ENCODE measurements around the gene C20orf144. TPM values are rescaled to one million over a fixed set of nuclear protein-coding genes. Genes with fewer than 3 reads are reported as not detected.

C20orf144 gene
- total RNA-seq = under 1 TPM in 1 of 2 donors, not detected in 1; 0.30 TPM

DNA sequence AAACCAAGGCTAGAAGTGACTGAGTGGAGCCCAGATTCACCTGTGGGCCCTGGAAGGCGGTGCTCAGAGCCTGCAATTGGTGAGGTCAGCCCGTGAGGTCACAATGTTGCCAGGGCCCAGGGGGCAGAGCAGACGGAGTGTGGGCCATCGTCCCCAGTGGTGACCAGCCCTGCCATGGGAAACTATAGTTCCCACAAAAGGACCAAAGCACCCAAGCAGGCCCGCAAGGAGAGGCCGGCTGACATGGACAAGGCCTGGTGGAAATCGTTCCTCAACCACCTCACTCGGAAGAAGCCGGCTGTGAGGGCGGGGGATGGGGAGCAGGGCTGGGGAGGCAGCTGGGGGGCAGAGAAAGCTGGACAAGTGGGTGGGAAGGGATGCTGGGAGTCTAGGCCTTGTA, at the start of gene C20orf144:
TSS of gene C20orf144 (plus strand) at position 156 of the 400 bp plus-strand sequence. CDS start at position 175, 19 bp downstream.
- H3K4me1 ChIP-seq = peaks cover 8% of the 10 kb centered on the region
- peak within 1 kb of the TSS; percentile 85 to 89 for H3K9ac ChIP-seq (ENCODE audit: low read depth in 2 of 2, low read length in 2 of 2)
- TF ChIP-seq CTCF (IDR thresholded peaks at IDR 0.05) = no peak
- intact Hi-C loops (cut with DNase I) = no loop called here
- H3K27me3 ChIP-seq = no peaks in the 10 kb centered on the region
- peak within 1 kb of the TSS; percentile 74 for H3K27ac ChIP-seq
- H3K4me3 ChIP-seq = peak within 1 kb of the TSS; percentile 55
- no peak for DNase-seq
- H3K36me3 ChIP-seq = no peaks in the 10 kb centered on the region
- no peaks in the 10 kb centered on the region for H3K9me3 ChIP-seq

GRCh38 chr20:33621717-33622400, 40.3 kb upstream of the C20orf144 start:
- no peaks in the 10 kb centered on the region for H3K4me1 ChIP-seq
- TF ChIP-seq CTCF (IDR thresholded peaks at IDR 0.05) = no peak
- no peak overlapping the region for H3K4me3 ChIP-seq
- H3K9me3 ChIP-seq = no peaks in the 10 kb centered on the region
- no peak overlapping the region for H3K27ac ChIP-seq
- no peak overlapping the region for H3K9ac ChIP-seq (ENCODE audit: low read depth in 2 of 2, low read length in 2 of 2)
- H3K36me3 ChIP-seq = peaks cover 8% of the 10 kb centered on the region
- DNase-seq = no peak
- no peaks in the 10 kb centered on the region for H3K27me3 ChIP-seq
- intact Hi-C loops (cut with DNase I) = no loop called here

DNA sequence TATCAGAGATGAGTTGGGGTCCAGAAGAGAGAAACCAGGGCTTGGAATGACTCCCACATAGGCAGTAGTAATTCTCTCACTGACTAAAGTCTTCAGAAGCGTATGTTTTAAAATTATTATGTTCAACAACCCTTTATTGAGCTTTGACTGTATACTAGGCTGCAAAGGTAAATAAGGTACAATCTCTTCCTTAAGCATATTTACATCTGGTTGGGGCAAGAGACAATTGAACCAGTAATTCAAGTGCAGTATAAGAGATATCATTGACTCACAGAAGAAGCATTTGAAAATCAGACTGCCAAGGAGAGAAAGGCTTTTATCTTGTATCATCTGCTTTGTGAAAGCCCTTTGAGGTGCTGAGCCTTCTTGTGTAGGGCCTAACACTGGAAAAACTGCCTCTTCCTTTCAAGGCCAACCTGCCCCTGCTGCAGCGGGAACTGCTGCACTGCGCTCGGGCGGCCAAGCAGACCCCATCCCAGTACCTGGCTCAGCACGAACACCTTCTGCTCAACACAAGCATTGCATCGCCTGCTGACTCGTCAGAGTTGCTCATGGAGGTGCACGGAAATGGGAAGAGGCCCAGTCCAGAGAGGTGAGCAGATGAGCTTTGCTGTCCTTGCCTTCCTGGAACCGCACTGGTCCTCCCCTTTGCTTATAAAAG, 39.3 kb upstream of the C20orf144 start:
- DNase-seq = no peak
- H3K27ac ChIP-seq = no peak overlapping the region
- H3K9ac ChIP-seq (ENCODE audit: low read depth in 2 of 2, low read length in 2 of 2) = no peak overlapping the region
- no peak overlapping the region for H3K4me3 ChIP-seq
- no peaks in the 10 kb centered on the region for H3K4me1 ChIP-seq
- H3K36me3 ChIP-seq = peaks cover 8% of the 10 kb centered on the region
- no peak for TF ChIP-seq CTCF (IDR thresholded peaks at IDR 0.05)
- no peaks in the 10 kb centered on the region for H3K27me3 ChIP-seq
- no peaks in the 10 kb centered on the region for H3K9me3 ChIP-seq
- intact Hi-C loops (cut with DNase I) = no loop called here

GRCh38 chr20:33624399-33624798, 37.7 kb upstream of the C20orf144 start:
- Histone ChIP-seq H3K36me3 (peaks cover 9% of the 10 kb centered on the region), H3K4me1 (no peaks in the 10 kb centered on the region), H3K27ac (no peak overlapping the region), H3K9me3 (no peaks in the 10 kb centered on the region), H3K4me3 (no peak overlapping the region), H3K9ac (ENCODE audit: low read depth in 2 of 2, low read length in 2 of 2) (no peak overlapping the region), H3K27me3 (no peaks in the 10 kb centered on the region)
- DNase-seq = no peak
- TF ChIP-seq CTCF (IDR thresholded peaks at IDR 0.05) = no peak
- intact Hi-C loops (cut with DNase I) = no loop called here

DNA sequence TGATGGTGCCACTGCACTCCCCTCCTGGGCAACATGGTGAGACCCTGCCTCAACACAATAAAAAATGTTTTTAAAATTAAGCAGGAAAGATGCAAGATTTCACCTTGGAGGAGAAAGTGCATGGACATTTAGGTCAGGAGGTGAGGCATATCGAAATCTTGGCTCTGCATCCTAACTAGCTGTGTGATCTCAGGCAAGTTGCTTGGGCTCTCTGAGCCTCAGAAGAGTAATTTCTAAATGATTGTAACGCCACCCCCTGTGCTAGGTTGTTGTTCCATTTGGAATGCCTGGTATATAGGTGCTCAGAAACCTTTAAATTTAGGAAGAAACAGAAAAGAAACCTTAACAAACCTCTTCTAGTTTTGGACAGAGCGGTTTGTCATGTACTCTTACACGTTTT, 35.9 kb upstream of the C20orf144 start:
- no peak for TF ChIP-seq CTCF (IDR thresholded peaks at IDR 0.05)

More for the DNA sequence above, 35.9 kb upstream of the C20orf144 start:
- H3K27ac ChIP-seq = no peak overlapping the region
- intact Hi-C loops (cut with DNase I) = no loop called here
- H3K27me3 ChIP-seq = no peaks in the 10 kb centered on the region
- no peaks in the 10 kb centered on the region for H3K4me1 ChIP-seq
- H3K9ac ChIP-seq (ENCODE audit: low read depth in 2 of 2, low read length in 2 of 2) = no peak overlapping the region
- H3K4me3 ChIP-seq = no peak overlapping the region
- no peaks in the 10 kb centered on the region for H3K9me3 ChIP-seq
- no peak for DNase-seq
- H3K36me3 ChIP-seq = peaks cover 12% of the 10 kb centered on the region

Measured in colonic mucosa (tissue), 4 donors.